ENCODE data around the gene MTFMT.

DNA sequence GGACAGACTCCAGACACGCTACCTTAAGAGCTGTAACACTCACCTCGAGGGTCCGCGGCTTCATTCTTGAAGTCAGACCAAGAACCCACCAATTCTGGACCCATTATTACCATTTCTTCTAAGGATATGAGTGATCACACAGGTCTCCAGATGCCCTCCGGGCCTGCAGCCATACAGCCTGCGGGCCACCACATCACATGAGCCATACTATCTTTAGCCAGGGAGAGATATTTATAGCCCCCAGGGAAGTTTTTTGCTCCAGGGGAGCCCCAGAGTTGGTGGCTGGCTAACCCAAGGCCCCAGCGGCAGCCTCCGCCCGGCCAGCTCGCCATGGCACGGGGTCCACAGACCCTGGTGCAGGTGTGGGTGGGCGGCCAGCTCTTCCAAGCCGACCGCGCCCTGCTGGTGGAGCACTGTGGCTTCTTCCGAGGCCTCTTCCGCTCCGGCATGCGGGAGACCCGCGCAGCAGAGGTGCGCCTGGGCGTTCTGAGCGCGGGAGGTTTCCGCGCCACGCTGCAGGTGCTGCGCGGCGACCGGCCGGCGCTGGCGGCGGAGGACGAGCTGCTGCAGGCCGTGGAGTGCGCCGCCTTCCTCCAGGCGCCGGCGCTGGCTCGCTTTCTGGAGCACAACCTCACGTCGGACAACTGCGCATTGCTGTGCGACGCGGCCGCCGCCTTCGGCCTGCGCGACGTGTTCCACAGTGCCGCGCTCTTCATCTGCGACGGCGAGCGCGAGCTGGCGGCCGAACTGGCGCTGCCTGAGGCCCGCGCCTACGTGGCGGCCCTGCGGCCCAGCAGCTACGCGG is 47.2 kb upstream of the MTFMT start, which contains the start of gene KBTBD13:
- TF ChIP-seq EP300 (IDR thresholded peaks at IDR 0.05; ENCODE audit: borderline replicate concordance) (no peak), TAF1 (IDR thresholded peaks at IDR 0.05; ENCODE audit: low read depth) (no peak)
- TF ChIP-seq, protein P1, sequence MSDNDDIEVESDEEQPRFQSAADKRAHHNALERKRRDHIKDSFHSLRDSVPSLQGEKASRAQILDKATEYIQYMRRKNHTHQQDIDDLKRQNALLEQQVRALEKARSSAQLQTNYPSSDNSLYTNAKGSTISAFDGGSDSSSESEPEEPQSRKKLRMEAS (IDR thresholded peaks at IDR 0.05): no peak
- TF ChIP-seq, protein P2, sequence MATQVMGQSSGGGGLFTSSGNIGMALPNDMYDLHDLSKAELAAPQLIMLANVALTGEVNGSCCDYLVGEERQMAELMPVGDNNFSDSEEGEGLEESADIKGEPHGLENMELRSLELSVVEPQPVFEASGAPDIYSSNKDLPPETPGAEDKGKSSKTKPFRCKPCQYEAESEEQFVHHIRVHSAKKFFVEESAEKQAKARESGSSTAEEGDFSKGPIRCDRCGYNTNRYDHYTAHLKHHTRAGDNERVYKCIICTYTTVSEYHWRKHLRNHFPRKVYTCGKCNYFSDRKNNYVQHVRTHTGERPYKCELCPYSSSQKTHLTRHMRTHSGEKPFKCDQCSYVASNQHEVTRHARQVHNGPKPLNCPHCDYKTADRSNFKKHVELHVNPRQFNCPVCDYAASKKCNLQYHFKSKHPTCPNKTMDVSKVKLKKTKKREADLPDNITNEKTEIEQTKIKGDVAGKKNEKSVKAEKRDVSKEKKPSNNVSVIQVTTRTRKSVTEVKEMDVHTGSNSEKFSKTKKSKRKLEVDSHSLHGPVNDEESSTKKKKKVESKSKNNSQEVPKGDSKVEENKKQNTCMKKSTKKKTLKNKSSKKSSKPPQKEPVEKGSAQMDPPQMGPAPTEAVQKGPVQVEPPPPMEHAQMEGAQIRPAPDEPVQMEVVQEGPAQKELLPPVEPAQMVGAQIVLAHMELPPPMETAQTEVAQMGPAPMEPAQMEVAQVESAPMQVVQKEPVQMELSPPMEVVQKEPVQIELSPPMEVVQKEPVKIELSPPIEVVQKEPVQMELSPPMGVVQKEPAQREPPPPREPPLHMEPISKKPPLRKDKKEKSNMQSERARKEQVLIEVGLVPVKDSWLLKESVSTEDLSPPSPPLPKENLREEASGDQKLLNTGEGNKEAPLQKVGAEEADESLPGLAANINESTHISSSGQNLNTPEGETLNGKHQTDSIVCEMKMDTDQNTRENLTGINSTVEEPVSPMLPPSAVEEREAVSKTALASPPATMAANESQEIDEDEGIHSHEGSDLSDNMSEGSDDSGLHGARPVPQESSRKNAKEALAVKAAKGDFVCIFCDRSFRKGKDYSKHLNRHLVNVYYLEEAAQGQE (IDR thresholded peaks at IDR 0.05; ENCODE audit: low read depth): no peak

Data from Ishikawa (cell line).